ENCODE data around the gene AQP12A. TPM values are rescaled to one million over a fixed set of nuclear protein-coding genes. Genes with fewer than 3 reads are reported as not detected.

AQP12A gene
- total RNA-seq, 2 donors from 2014 or later, result not detected

DNA sequence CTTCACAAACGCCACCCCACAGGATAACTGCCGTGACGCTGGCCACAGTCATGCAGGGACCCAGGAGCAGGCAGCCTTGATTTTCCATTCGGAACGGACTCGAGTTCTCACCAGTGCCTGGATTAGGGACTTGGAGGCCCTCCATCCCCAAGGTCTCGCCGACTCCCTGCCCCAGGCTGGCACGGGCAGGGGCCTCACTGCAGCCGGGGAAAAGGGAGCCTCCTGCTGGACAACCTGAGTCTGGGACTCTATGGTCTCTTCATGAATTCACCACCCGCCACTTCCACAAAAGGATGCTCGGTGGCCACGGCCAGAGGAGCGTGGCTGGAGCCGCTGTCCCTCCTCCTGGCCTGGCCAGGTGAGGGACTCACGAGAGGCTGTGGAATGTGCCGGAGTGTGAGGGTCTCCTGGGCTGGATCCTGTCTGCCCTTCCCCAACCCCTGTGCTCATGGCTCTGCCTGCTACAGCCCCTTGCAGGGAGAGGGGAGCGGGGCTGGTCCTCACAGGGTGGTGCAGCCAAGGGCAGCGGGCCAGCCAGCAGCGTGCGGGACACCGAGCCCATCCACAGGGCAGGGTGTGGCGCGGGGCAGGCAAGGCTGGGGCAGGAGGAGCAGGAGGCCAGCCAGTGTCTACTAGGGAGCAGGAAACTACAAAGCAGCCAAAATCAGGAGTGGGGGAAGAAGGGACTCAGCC is 42.3 kb downstream of the AQP12A start:
- 82% methylated on average over 24 of the region's 24 CpGs for WGBS
- intact Hi-C loops (cut with DNase I), result no loop called here
- H3K4me3 ChIP-seq, result no peak overlapping the region
- H3K36me3 ChIP-seq, result no peaks in the 10 kb centered on the region
- DNase-seq (ENCODE audit: low spot score), result no peak
- no peaks in the 10 kb centered on the region for H3K9me3 ChIP-seq
- TF ChIP-seq POLR2AphosphoS5 (IDR thresholded peaks at IDR 0.05), result no peak
- TF ChIP-seq CTCF (IDR thresholded peaks at IDR 0.05), result no peak
- TF ChIP-seq POLR2A (IDR thresholded peaks at IDR 0.05), result no peak
- H3K27ac ChIP-seq, result no peak overlapping the region
- no peaks in the 10 kb centered on the region for H3K4me1 ChIP-seq (replicated peaks)
- no peaks in the 10 kb centered on the region for H3K27me3 ChIP-seq (replicated peaks; ENCODE audit: insufficient read depth)

DNA sequence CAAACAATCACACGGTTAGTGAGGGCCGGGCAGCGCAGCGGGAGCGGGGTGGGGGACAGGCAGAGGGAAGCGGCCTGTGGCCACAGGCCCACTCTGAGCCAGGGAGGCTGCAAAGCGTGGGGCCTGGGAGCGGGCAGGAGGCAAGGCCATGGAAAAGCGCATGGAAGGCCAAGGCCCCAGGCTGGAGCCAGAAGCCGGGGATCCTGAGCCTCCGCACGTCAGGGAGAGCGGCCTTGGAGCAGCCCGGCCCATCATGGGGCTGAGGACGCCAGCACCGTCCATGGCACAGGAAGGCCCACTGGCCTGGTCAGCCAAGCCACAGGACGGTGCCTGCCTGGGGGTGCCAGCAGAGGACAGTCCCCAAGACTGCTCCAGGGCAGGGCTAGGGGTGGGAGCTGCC is 43.1 kb downstream of the AQP12A start:
- 95% methylated on average over 14 of the region's 17 CpGs for WGBS
- no peak for DNase-seq (ENCODE audit: low spot score)

GRCh38 chr2:240735476-240735875 is 43.8 kb downstream of the AQP12A start:
- H3K27me3 ChIP-seq (replicated peaks; ENCODE audit: insufficient read depth), result no peaks in the 10 kb centered on the region
- WGBS, result 92% methylated on average over 10 of the region's 10 CpGs
- H3K4me3 ChIP-seq, result no peak overlapping the region
- intact Hi-C loops (cut with DNase I), result no loop called here
- no peak for TF ChIP-seq CTCF (IDR thresholded peaks at IDR 0.05)
- TF ChIP-seq POLR2A (IDR thresholded peaks at IDR 0.05), result no peak
- TF ChIP-seq POLR2AphosphoS5 (IDR thresholded peaks at IDR 0.05), result no peak
- no peaks in the 10 kb centered on the region for H3K9me3 ChIP-seq
- H3K36me3 ChIP-seq, result no peaks in the 10 kb centered on the region
- no peak for DNase-seq (ENCODE audit: low spot score)
- no peak overlapping the region for H3K27ac ChIP-seq
- no peaks in the 10 kb centered on the region for H3K4me1 ChIP-seq (replicated peaks)

More for the DNA sequence above, 43.1 kb downstream of the AQP12A start:
- intact Hi-C loops (cut with DNase I), result no loop called here
- no peaks in the 10 kb centered on the region for H3K36me3 ChIP-seq
- no peaks in the 10 kb centered on the region for H3K9me3 ChIP-seq
- TF ChIP-seq POLR2AphosphoS5 (IDR thresholded peaks at IDR 0.05) (no peak), CTCF (IDR thresholded peaks at IDR 0.05) (no peak), POLR2A (IDR thresholded peaks at IDR 0.05) (no peak)
- H3K4me3 ChIP-seq, result no peak overlapping the region
- no peaks in the 10 kb centered on the region for H3K4me1 ChIP-seq (replicated peaks)
- no peaks in the 10 kb centered on the region for H3K27me3 ChIP-seq (replicated peaks; ENCODE audit: insufficient read depth)
- no peak overlapping the region for H3K27ac ChIP-seq

- WGBS, result 82% methylated on average over 35 of the region's 35 CpGs
- H3K4me3 ChIP-seq, result no peak overlapping the region
- TF ChIP-seq POLR2A (IDR thresholded peaks at IDR 0.05), result no peak
- TF ChIP-seq CTCF (IDR thresholded peaks at IDR 0.05), result no peak
- no peak for TF ChIP-seq POLR2AphosphoS5 (IDR thresholded peaks at IDR 0.05)
Measured at GRCh38 chr2:240736281-240737250, 44.9 kb downstream of the AQP12A start.

More at GRCh38 chr2:240736281-240737250, 44.9 kb downstream of the AQP12A start:
- Histone ChIP-seq H3K9me3 (no peaks in the 10 kb centered on the region), H3K4me1 (replicated peaks) (no peaks in the 10 kb centered on the region), H3K27me3 (replicated peaks; ENCODE audit: insufficient read depth) (no peaks in the 10 kb centered on the region), H3K27ac (no peak overlapping the region), H3K36me3 (no peaks in the 10 kb centered on the region)
- DNase-seq (ENCODE audit: low spot score), result no peak
- intact Hi-C loops (cut with DNase I), result no loop called here

Data from prostate gland (tissue), 2 donors.